Anterior cingulate cortex (tissue), 58 donors: ENCODE results near the gene CBARP.
A peak's percentile ranks its signal among the peaks of the same experiment; 100 is the strongest.

Experiments
- DNase-seq, 58 donors: peaks; one replicate each; lab custom pipeline; 2025; lab: John Stamatoyannopoulos, UW

CBARP gene

DNA sequence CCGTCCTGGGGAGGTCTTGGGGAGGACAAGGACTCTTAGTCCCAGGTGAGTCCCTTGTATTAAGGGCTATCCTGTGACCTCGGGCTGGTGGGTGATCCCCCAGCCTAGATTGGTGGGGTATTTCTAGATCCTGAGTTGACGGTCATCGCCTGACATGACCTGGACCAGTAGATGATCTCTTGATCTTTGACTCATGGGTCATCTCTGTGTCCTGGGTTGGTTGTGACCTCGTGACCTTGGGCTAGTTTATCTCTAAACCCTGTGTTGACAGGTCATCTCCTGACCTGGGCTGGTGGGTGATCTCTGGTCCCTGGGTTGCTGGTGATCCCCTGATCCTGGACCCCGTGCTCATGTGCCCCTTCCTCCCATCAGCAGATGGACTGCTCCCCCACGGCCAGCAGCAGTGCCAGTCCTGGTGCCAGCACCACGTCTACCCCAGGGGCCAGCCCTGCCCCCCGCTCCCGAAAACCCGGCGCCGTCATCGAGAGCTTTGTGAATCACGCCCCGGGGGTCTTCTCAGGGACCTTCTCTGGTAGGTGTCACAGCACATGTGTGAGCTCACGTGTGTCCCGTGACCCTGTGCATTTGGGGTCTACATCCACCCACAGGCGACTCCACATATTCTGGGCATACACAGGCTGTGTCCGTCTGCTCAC is 16.9 kb upstream of the CBARP start:
- DNase-seq: no peak

DNA sequence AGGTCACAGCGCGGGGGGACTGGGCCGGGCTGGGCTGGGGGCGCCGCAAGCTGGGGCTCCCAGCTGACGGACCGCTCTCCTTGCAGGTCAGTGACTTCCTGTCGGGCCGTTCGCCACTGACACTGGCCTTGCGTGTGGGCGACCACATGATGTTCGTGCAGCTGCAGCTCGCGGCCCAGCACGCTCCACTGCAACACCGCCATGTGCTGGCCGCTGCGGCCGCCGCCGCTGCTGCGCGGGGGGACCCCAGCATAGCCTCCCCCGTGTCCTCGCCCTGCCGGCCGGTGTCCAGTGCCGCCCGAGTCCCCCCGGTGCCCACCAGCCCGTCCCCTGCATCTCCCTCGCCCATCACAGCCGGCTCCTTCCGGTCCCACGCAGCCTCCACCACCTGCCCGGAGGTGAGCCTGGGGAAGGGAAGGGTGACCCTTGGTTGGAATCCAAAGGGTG is 16.3 kb upstream of the CBARP start:
- peak in 34 of 58 donors; percentile 9 to 81 (median 53) for DNase-seq

DNA sequence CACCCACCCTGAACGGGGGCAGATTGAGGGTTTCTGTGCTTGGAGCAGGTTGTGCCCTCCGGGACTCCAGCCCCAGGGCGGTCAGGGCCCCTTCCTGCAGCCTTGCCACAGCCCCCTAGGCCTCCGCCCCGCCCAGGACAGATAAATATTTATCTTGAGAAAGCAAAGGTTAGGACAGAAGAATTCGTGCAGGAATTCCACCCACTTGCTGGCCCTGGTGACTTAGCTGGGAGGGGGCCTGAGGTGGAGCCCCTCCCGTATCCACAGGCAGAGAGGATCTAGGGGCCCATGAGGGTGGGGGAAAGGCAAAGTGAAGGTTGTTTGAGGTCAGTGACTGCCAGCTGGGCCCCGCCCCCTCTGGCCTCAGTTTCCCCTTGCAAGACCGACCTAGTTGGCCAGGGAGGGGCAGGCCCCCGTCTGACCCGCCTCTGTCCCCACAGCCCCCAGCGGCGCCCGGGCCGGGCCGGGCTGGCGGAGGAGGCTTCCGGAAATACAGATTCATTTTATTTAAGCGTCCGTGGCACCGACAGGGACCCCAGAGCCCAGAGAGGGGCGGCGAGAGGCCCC is 15.8 kb upstream of the CBARP start:
- no peak for DNase-seq

DNA sequence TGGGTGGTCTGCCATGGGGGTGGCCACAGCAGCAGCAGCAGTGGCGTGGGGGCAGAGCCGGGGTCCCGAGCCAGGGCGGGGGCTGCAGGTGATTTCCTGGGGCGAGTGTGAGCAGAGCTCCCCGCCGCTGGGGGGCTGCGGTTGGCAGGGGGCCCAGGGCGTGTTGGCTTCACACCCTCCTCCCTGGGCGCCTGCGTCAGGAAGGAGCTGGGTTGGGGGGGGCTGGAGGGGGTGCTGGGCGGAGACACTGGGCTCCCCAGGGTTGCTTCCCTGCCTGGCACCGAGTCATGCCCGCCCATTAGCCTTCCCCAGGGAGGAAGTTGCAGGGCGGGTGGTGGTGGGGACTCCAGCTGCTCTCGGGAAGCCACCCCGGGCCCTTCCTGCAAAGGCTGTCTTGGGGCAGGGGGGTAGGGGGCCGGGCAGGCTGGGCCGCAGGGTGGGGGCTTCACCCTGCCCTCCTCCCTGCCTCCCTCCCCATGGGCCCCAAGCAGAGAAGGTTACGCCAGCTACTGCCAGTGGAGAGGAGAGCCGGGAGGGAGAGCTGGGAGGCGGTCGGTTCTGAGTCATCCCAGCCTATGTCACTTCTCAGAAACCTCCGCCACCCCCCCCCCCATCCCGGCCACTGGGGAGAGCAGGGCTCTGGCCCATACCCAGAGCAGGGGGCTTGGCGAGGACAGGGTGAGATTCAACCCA is 15.2 kb upstream of the CBARP start:
- DNase-seq: peak in 57 of 58 donors; percentile 52 to 98 (median 88)

DNA sequence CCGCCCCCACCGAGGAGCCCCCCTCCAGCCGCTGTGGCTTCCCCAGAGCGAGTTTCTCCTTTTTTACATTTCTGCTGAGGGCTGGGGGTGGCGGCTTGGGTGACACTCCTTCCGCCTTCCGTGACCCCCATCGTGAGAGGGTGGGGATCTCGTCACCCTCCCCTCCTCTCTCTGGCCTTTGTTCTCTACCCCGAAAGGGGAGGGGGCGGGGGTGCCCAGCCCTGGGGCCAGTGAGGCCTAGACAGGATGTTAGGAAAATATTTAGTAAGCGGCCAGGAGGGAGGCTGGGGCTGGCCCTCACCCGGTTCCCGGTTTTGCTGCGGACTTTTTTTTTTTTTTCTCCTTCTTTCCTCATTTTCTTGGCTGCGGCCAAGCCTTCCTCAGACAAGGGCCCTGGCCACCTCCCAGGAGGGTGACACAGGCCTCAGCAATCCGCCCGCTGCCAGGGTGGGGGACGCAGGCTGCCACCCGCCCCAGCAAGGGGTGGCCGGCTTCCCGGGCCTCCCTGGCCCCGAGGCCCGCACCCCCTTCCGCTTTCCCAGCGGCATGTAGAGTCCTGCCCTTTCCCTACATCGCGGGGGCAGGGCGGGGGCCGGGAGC is 14.5 kb upstream of the CBARP start:
- peak in 54 of 58 donors; percentile 56 to 98 (median 85) for DNase-seq

DNA sequence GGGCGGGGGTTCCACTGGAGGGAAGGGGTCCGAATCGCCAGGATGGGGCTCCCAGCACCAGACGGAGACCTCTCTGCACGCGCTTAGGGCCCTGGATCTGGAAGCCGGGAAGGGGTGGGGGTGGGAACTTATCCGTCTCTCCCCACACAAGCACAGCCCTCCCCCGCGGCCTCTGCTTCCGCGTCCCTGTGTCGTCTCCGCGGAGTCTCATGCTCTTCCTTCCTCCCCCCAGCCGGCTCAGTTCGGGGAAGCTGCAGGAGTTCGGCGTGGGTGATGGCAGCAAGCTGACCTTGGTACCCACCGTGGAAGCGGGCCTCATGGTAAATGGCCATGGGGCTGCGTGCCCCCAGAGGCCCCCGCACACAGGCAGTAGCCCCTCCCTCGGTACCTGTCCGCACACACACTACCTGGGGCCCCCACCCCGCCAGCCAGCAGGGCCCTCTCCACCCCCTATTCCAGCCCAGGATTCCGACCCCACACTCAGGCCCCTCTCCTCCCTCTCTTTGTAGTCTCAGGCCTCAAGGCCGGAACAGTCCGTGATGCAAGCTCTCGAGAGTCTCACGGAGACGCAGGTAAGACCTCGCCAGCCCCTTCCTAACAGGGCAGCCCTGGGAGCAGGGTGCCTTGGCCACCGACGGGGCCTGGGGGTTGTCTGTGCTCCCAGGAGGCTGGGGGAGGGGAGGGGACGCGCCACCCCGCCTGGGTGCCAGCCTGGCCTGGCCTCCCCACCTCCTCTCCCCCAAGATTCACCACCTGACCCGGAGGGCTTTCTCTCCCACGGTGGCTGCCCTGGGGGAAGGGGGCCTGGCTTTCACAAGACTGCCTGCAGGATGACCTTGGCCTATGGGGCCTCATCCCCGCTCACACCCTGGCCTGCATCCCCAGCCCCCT is 13.8 kb upstream of the CBARP start:
- peak in 50 of 58 donors; percentile 24 to 80 (median 58) for DNase-seq

DNA sequence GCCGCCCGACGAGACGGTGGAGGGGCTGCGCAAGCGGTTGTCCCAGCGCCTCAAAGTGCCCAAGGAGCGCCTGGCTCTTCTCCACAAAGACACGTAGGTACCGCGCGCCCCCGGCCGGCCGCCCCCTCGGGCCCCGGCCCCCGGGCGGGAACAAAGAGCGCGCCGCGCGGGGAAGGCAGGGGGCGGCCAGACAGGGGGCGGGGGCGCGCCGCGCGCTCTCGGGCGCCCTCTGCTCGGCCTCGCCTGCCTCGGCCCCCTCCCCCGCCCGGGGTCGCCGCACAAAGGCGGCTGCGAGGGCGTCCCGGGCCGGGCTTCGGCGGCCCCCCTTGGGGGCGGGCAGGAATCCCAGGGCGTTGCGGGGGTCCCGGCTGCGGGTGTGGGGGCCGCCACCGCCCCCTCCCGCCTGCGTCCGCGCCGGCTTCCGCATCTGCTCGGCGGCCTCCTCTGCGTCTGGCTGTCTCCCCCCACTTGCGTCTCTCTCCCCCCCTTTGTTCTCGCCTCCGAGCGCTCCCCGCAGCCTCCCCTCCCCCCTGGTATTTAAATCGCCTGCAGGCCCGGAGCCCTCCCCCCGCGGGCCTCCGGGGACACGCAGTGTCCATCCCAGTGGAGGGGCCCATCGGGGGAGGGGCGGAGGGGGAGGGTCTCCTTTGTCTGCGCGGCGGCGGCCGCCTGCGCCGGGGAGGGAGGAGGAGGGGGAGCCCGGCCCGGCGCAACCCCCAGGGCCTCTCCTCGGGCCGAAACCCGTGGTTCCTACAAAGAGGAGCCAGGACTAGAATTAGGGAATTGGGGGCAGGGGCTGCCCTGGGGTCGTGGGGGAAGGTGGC is 12.8 kb upstream of the CBARP start:
- DNase-seq: peak in 46 of 58 donors; percentile 11 to 76 (median 56)

DNA sequence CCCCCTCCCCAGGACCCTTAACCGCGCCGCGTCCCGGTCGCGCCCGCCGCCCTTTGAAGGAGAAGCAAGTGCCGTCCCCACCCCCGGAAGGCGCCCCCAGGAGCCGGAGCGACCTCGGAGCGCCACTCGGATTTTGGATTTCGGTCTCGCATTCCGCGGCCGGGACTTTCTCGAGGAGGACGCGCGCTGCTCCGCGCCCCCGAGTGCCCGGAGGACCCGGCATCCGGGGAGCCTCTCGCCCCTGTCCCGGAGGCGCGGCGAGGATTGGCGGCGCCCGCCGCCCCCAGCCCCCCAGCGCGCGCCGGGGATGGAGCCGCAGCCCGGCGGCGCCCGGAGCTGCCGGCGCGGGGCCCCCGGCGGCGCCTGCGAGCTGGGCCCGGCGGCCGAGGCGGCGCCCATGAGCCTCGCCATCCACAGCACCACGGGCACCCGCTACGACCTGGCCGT is 12.2 kb upstream of the CBARP start:
- no peak for DNase-seq

DNA sequence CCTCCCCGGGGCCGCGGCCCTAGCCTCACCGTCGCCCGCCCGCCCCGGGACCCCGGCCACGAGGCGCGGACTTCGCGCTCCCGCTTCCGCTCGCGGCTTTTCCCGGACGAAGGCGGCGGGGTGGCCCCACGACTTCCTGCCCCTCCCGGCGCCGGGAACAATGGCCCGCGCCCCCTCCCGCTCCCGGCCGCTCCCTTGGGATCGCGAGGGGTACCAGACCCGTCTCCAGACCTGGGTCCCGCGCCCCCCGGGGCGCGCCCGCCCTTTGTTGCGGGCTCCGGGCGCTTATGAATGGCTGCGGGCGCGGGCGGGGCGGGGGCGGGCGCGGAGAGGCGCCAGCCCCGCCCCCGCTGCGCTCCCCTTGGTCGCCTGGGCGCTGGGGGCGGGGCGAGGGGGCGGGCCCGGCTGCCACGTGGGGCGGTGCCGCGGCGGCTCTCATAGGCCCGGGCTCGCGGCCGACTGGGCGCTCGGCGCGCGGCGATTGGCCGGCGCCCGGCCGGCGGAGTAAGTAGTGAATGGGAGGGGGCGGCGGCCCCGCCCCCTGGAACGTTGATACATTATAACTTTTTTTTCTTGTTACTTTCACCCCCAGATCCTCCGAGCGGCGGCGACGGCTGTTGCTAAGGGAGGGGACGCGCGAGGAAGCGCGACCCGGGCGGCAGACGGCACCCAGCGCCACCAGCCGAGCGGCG is 11.6 kb upstream of the CBARP start:
- DNase-seq: peak; percentile 41 to 95 (median 89)

DNA sequence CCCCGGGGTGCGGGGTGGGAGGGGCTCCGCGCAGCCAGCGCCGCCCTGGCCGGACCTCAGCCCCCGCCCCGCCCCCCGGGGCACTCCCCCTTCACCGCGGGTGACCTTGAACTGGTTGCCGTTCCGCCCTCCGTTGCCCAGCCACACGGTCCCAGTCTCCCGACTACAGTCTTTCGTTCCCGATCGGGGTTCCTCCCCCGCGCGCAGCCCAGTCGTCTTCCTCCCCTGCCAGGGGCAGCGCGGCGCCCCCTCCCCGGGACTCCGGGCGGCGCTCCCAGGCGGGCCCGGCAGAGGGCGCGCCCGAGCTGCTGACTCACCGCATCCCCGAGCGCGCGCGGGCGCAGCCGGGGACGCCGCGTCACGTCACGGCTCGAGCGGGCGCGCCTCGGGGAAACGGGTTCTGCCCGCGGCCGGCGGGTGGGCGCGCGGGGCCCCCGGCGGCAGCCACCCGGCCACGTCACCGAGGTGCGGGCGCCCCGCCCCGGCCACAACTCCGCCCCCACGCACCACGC is 11.0 kb upstream of the CBARP start:
- peak in 52 of 58 donors; percentile 39 to 91 (median 76) for DNase-seq

DNA sequence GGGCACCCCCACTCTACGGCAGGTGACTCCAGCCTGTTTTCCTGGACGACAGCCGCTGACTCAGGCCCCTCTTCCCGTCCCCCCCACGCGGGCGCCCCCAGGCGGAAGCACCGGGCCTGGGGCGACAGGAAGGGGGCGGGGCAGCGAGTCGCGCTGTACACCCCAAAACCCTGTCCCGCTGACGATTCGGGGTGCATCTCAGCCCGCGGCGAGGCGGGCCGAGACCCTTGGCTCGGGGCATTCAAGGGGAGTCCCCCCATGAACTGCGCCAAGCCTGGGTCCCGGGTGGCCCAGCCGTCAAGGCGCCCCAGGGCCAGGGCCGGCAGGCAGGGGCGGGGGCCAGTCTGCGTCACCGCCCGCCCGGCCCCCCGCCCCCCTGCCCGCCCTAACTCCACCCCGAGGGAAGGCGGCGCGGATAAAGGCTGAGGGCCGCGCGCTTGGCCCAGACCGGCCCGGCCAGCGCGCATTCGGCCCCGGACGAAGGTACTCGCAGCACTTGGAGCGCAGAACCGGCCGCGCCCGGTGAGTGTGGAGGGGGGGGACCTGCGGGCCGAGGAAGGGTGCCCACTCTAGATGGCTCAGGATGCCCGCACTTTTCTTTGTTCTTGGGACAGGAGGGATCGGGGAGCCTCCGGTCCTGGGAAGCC is 10.5 kb upstream of the CBARP start, which contains the start of gene MIDN:
MIDN (plus strand) TSS at position 445 of the 647 bp plus-strand sequence. CDS start 1,714 bp downstream, outside the sequence.
- peak in 47 of 58 donors; percentile 31 to 89 (median 69) for DNase-seq

DNA sequence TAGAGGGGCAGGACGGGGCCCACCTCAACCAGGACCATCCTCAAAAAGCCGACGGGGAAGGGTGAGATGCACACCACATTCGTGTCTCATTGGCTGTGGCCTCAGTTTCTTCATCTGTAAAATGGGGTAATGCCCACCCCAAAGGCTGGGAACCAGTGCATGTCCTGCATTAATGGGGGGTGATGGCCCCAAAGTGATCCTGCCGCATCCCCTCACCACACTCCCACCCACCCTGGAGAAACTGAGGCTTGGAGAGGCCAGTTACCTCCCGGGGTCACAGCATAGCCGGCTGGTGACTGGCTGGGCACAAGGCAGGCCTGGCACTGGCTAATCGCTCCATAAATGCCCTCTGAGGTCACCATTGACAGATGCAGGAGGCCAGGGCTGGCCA is 9.9 kb upstream of the CBARP start:
- DNase-seq: no peak

DNA sequence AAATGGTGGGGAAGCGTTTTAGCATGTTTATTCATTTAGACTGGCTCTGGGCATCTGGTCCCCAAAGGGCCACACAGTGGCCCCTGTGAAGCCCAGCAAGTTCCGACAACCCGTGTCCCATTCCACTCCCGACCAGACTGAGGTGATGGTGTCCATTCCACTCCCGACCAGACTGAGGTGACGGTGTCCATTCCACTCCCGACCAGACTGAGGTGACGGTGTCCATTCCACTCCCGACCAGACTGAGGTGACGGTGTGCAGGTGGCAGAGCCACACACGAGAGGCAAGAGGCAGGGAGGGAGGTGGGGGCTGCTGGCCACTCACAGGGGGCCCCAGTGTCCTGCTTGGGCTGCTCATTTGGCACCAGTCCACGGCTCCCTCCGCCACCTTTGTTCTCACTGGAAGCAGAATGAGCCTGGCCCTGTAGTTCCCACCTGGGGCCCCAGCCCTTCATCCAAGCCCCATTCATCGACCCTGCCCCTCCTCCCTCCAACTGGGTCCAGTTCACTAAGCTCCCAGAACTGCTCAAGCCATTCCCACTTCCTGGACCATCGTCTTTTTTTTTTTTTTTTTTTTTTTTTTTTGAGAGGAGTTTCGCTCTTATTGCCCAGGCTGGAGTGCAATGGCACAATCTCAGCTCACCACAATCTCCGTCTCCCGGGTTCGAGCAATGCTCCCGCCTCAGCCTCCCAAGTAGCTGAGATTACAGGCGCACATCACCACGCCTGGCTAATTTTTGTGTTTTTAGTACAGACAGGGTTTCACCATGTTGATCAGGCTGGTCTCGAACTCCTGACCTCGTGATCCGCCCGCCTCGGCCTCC is 8.7 kb upstream of the CBARP start:
- DNase-seq: peak in 2 of 58 donors; percentile 11 to 25

DNA sequence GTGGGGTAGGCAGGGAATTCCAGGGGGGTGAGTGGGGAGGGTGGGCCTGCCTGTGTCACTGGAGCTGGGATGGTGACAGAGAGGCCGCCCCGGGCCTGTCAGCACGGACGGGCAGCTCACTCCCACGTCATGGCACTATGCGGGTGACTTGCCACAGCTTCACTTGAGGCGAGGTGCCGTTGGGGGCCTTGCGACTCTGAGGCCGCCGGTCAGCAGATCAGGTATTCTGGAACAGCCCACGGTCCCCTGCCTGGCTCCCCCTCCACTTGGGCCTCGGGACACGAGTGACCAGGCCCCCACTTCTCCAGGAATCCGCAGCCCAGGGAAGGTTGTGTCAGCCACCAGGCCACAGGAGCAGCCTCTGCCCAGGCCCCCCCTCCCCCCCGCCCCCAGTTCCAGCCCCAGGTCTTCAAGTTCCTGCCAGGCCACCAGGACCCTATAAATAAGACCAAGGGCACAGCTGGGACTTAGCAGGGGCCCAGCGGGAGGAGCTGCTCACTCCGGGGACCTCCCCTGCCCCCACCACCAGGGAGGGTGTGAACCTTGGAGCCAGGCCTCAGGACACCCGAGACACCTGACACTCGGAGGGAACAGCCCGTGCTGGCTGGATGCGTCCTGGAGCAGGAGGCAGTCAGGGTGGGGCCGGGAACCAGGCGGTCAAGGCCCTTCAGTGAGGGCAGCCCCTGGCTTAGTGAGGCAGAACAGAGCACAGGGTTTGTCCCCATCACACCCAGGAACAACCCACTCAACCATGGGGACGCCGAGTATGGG is 7.9 kb upstream of the CBARP start:
- no peak for DNase-seq

DNA sequence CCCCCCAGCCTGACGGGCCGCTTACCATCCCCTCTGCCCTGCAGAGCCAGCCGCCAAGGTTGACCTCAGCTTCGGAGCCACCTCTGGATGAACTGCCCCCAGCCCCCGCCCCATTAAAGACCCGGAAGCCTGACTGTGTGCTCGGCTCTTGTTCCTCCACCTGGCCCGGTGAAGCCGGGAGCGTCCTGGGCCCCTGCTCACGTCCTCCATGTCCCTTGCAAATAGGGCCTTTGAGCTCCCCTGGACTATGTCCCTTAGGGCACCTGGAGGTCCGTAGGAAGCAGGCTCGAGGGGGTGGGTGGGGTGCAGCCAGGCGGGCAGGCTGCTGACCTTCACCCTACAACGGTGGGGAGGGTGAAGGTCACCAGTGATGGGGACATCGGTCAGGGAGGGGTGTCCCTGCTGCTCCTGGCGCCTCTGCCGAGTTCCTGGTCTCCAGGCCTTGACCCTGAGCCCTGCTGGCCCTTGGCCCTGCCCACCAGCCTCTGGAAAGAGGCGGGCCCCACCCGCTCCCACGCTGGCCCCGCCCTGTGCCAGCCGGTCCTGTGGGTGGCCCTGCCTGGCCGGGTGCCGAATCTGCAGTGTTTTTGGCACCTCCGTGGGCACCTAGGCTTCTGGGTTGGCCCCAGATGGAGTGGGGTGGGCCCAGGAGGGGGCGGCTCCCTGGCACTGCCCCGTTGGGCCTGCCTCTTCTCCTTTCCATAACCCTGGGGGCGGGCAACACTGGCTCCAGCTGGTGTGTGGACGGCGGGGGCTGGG is 7.1 kb upstream of the CBARP start:
- DNase-seq: peak in 24 of 58 donors; percentile 15 to 64 (median 38)
